Measurements from ENCODE around the gene GNAQ.

Gene GNAQ

GRCh38 chr9:77673941-77674791 is 357.4 kb downstream of the GNAQ start:
- TF ChIP-seq CTCF (IDR thresholded peaks at IDR 0.05; ENCODE audit: low read depth, low read length) = no peak
- no peak overlapping the region for H3K4me3 ChIP-seq (ENCODE audit: low read depth, low read length)

GRCh38 chr9:77672183-77672582 is 359.4 kb downstream of the GNAQ start:
- no peak overlapping the region for H3K4me3 ChIP-seq (ENCODE audit: low read depth, low read length)
- no peak for TF ChIP-seq CTCF (IDR thresholded peaks at IDR 0.05; ENCODE audit: low read depth, low read length)

- TF ChIP-seq CTCF (IDR thresholded peaks at IDR 0.05; ENCODE audit: low read depth, low read length) = no peak
- H3K4me3 ChIP-seq (ENCODE audit: low read depth, low read length) = no peak overlapping the region
Measured at GRCh38 chr9:77667151-77667550, 364.5 kb downstream of the GNAQ start.
